DMS53 treated with DMSO at 0.1 percent for 48 hours (cell line): ENCODE measurements around the gene PDC.
"Not testable (repeated sequence)": the region's sequence is repeated elsewhere in the genome, so short reads cannot be mapped to it uniquely, and the experiment has no call there.

ENCODE experiments used
- DNase-seq: peaks from one replicate; lab custom pipeline; 2025; ENCODE audit not compliant: unreplicated experiment; lab: John Stamatoyannopoulos, UW

PDC gene

GRCh38 chr1:186403632-186404031 is 57.3 kb downstream of the PDC start:
- DNase-seq = no peak

GRCh38 chr1:186401446-186401845 is 59.5 kb downstream of the PDC start:
- not testable (repeated sequence) for DNase-seq
